Measurements from ENCODE around the gene SRD5A1. TPM values are rescaled to one million over a fixed set of nuclear protein-coding genes. Genes with fewer than 3 reads are reported as not detected.

The SRD5A1 gene, protein sequence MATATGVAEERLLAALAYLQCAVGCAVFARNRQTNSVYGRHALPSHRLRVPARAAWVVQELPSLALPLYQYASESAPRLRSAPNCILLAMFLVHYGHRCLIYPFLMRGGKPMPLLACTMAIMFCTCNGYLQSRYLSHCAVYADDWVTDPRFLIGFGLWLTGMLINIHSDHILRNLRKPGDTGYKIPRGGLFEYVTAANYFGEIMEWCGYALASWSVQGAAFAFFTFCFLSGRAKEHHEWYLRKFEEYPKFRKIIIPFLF
- 10 to 100 TPM in 5 of 8 experiments, 1 to 10 TPM in 3; 6.4 to 28.6 (median 15.0) TPM for total RNA-seq

DNA sequence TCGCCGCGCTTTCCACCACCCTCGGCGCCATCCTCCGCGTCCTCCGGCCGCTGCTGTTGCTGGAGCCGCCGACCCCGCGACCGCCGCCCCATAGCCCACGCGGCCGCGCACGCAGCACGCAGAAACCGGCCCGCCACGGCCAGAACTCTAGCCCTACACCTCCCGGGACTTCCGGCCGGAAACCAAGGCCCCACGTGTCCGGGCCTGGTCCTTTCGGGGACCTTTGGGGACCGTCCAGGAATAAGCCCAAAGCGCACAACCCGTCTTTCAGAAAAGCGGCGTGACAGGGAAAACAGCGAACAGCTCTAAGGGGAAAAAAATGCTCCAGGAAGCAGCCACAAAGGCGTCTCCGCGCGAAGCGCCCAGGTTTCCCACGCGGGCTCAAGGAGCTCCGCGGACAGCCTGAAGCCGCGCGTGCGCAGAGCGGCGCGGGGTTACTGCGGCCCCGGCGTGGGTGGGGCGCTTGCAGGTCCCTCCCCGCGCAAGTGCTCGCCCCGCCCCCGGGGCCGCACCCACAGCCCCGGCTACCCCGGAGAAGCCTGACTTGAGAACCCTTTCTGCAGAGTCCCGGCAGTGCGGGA lies at the start of gene SRD5A1, which contains the start of gene NSUN2:
SRD5A1 (plus strand) TSS at position 553 of the 581 bp plus-strand sequence. CDS start 137 bp downstream, outside the sequence.
NSUN2 (minus strand) TSS at position 157 of the 581 bp plus-strand sequence; CDS start at position 92, 65 bp downstream.
- 0 to 2% (median 0%) methylated on average over 2 to 21 of the region's 66 CpGs; no CpG with 5 or more reads in 6 of the 10 experiments for WGBS, 10 experiments
- peak within 1 kb of the TSS; percentile 99 to 100 for H3K27ac ChIP-seq
- H3K4me1 ChIP-seq (replicated peaks in 1 of 2), result peaks cover 6 to 14% of the 10 kb centered on the region in 2 donors
- peak within 1 kb of the TSS; percentile 50 to 86 (median 70) for H3K4me3 ChIP-seq
- ATAC-seq (replicated peaks in 6 of 8), result peak; percentile 82 to 90 (median 89)
- in situ Hi-C loops (cut with MboI; ENCODE audit: low pct_unique_long_range_greater_than_20kb in 2 of 9, low sequenced_read_pairs in 9 of 9, unreplicated experiment in 9 of 9), result loop anchor here in 3 of 9 experiments (10.0 to 25.0 kb wide), 2 partner anchors 104 to 112 kb away; no protein-coding TSS in a partner anchor

DNA sequence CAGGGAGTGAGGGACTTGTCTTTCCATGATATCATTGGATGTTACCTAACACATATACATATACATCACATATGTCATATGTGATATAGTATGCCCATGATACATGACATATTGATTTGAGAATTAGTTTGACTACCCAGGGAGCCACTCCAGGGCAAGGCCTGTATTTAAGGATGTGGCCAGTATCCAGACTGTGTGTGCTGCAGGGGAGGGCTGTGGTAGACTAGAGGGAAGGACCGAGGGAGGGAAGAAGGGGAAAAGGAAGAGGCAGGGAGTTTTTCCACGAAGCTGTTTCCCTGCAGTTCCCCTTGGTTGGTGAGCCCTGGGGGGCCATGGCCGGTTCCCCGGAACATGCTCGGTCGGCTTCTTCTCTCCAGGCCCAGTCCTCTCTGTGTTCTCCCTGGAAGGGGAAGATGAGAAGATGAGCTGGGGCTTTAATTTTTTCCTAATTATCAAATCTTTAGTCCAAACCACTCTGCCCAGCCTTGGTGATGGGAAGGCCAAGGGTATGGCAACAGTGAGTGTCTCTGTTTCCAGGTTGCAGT lies 49.1 kb upstream of the SRD5A1 start:
- H3K4me1 ChIP-seq (replicated peaks in 1 of 2), result peaks cover 11 to 22% of the 10 kb centered on the region in 2 donors
- H3K27ac ChIP-seq, result no peak overlapping the region
- in situ Hi-C loops (cut with MboI; ENCODE audit: low pct_unique_long_range_greater_than_20kb in 2 of 9, low sequenced_read_pairs in 9 of 9, unreplicated experiment in 9 of 9), result loop anchor here in 2 of 9 experiments (25.0 kb wide), 1 partner anchor 1097 kb away; no protein-coding TSS in a partner anchor
- no peak overlapping the region for H3K4me3 ChIP-seq
- 10 to 100% (median 85%) methylated on average over 1 to 4 of the region's 6 CpGs; no CpG with 5 or more reads in 5 of the 10 experiments for WGBS, 10 experiments
- ATAC-seq (replicated peaks in 6 of 8), result no peak

DNA sequence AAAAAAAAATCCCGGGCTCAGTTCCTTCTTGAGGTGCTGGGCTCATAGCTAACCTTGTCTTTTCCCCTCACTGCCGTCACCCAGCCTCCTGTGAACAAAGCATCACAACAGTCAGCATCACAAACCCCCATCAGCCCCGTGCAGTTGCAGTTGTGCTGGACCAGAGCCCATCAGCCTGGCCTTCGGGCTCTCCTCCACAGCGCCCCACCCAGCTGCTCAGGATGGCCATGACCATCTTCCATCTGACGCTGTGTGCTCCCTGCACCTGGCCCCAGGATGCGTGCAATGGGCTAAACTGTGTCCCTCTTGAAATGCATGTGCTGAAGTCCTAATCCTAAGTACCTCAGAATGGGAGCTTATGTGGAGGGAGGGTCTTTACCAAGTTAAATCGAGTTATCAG lies 48.5 kb upstream of the SRD5A1 start:
- ATAC-seq (replicated peaks in 6 of 8), result no peak
- Histone ChIP-seq H3K4me1 (replicated peaks in 1 of 2) (peaks cover 11 to 22% of the 10 kb centered on the region in 2 donors), H3K27ac (no peak overlapping the region), H3K4me3 (no peak overlapping the region)
- in situ Hi-C loops (cut with MboI; ENCODE audit: low pct_unique_long_range_greater_than_20kb in 2 of 9, low sequenced_read_pairs in 9 of 9, unreplicated experiment in 9 of 9), result loop anchor here in 2 of 9 experiments (25.0 kb wide), 1 partner anchor 1097 kb away; no protein-coding TSS in a partner anchor
- 45 to 100% (median 100%) methylated on average over 1 to 3 of the region's 8 CpGs; no CpG with 5 or more reads in 4 of the 10 experiments for WGBS, 10 experiments

DNA sequence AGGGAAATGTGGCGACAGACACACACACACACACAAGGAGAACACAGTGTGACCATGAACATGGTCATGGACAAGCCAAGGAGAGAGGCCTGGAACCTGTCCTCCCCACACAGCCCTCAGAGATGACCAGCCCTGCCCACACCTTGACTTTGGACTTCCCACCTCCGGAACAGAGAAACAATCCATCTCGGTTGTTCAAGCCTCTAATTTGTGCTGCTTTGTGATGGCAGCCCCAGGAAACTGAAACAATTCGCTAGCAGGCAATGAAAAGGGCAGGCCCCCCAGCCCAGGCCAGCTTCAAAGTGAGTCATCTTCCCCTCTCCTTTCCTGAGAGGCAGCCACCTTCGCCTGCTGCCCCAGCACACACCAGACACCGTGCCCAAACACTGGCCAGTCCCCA lies 48.1 kb upstream of the SRD5A1 start:
- no peak overlapping the region for H3K4me3 ChIP-seq
- 0 to 88% (median 54%) methylated on average over 1 to 5 of the region's 6 CpGs; no CpG with 5 or more reads in 5 of the 10 experiments for WGBS, 10 experiments
- in situ Hi-C loops (cut with MboI; ENCODE audit: low pct_unique_long_range_greater_than_20kb in 2 of 9, low sequenced_read_pairs in 9 of 9, unreplicated experiment in 9 of 9), result loop anchor here in 2 of 9 experiments (25.0 kb wide), 1 partner anchor 1098 kb away; no protein-coding TSS in a partner anchor
- peaks cover 11 to 22% of the 10 kb centered on the region in 2 donors for H3K4me1 ChIP-seq (replicated peaks in 1 of 2)
- H3K27ac ChIP-seq, result no peak overlapping the region
- no peak for ATAC-seq (replicated peaks in 6 of 8)

DNA sequence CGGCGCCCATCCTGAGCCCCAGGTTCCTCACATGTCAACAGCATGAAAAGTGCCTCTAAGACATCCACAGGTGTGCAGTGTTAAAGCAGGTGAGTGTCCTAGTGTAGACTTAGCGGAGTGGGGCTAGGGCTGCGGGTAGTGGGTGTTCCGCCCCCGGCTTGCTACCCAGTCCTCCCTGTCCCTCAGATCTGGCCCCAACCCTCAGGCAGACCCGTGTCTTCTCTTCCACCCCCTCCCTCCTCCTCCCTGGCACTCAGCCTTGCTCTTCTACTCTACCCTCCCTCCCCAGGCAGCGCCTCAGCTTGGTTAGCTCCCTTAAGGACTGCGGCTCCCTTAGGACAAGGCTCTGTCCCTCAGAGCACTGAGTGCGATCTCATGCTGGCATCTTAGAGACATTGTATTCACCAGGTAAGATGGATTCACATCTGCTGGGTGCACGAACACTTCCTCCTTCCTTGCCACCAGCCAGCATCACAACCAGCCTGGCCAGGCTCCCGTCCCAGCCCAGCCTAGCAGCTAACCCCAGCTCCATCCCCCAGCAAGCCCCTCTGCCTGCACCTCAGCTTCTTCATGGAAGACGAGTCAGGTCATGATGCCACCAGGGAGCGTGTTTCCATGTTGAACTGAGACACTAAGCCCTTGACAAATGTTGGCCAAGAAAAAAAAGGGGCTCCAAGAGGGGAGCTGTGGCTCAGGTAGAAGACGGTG lies 47.1 kb upstream of the SRD5A1 start:
- Histone ChIP-seq H3K4me3 (no peak overlapping the region), H3K27ac (no peak overlapping the region), H3K4me1 (replicated peaks in 1 of 2) (peaks cover 11 to 22% of the 10 kb centered on the region in 2 donors)
- no peak for ATAC-seq (replicated peaks in 6 of 8)
- in situ Hi-C loops (cut with MboI; ENCODE audit: low pct_unique_long_range_greater_than_20kb in 2 of 9, low sequenced_read_pairs in 9 of 9, unreplicated experiment in 9 of 9), result loop anchor here in 2 of 9 experiments (25.0 kb wide), 1 partner anchor 1099 kb away; no protein-coding TSS in a partner anchor
- WGBS, 10 experiments, result 33 to 100% (median 79%) methylated on average over 1 to 3 of the region's 15 CpGs; no CpG with 5 or more reads in 4 of the 10 experiments

DNA sequence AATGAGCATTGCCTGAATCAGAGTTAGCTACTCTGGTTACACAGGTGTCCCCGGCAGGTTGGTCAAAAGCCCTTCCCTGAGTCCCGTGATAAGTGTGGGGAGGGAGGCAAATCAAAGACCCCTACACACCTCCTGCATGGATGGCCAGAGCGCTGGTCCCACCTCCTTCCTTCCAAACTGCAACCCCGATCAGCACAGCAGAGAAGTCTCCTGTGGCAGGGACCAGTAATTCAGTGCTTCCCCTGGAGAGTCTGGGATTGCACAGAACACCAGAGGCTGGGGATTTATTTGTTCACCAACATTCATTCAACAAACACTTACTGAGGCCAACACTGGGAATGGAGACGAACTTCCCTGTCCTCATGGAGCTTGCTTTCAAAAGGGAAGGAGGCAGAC lies 46.6 kb upstream of the SRD5A1 start:
- WGBS, 10 experiments, result 21 to 90% (median 79%) methylated on average over 2 to 4 of the region's 5 CpGs; no CpG with 5 or more reads in 4 of the 10 experiments
- no peak overlapping the region for H3K4me3 ChIP-seq
- in situ Hi-C loops (cut with MboI; ENCODE audit: low pct_unique_long_range_greater_than_20kb in 2 of 9, low sequenced_read_pairs in 9 of 9, unreplicated experiment in 9 of 9), result loop anchor here in 2 of 9 experiments (25.0 kb wide), 1 partner anchor 1099 kb away; no protein-coding TSS in a partner anchor
- H3K4me1 ChIP-seq (replicated peaks in 1 of 2), result peaks cover 11 to 22% of the 10 kb centered on the region in 2 donors
- no peak for ATAC-seq (replicated peaks in 6 of 8)
- H3K27ac ChIP-seq, result no peak overlapping the region

DNA sequence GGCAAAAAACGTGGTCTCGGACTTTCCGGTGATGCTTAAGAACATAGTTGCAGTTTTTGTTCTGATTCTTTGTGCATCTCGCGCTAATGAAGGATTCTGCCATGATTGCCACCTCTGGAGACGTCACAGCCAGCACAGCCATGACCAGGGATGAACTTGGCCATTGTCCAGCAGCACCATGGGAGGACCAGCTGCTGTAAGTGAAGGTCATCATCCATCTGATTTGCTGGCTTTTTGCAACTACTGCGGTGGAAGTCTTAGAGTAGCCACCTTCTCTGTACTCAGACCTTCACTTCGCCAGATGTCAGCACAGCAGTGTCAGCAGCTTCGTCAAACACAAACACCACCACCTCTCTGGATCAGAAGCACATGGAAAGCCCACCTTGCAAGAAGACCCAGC lies 46.1 kb upstream of the SRD5A1 start:
- no peak overlapping the region for H3K4me3 ChIP-seq
- whole genome bisulfite sequencing, 10 experiments, result 80 to 90% (median 82%) methylated on average over 1 to 7 of the region's 9 CpGs; no CpG with 5 or more reads in 4 of the 10 experiments
- no peak for ATAC-seq (replicated peaks in 6 of 8)
- in situ Hi-C loops (cut with MboI; ENCODE audit: low pct_unique_long_range_greater_than_20kb in 2 of 9, low sequenced_read_pairs in 9 of 9, unreplicated experiment in 9 of 9), result loop anchor here in 2 of 9 experiments (25.0 kb wide), 1 partner anchor 1100 kb away; no protein-coding TSS in a partner anchor
- peaks cover 11 to 17% of the 10 kb centered on the region in 2 donors for H3K4me1 ChIP-seq (replicated peaks in 1 of 2)
- H3K27ac ChIP-seq, result no peak overlapping the region

DNA sequence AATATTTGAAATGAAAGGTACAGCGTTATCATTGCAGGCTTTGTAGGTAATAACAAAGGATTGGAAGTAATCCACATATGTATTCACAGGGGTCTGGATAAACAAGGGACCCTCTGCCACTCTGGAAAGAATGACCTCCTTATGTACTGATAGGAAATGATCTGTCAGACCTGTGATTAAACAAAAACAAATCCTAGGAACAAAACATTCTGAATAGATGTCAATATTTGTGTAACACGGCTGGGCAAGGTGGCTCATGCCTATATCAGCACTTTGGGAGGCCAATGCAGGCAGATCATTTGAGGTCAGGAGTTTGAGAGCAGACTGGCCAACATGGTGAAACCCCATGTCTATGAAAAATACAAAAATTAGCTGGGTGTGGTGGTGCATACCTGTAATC lies 42.7 kb upstream of the SRD5A1 start:
- 50 to 100% (median 80%) methylated on average over 1 to 2 of the region's 2 CpGs; no CpG with 5 or more reads in 2 of the 10 experiments for WGBS, 10 experiments
- Histone ChIP-seq H3K27ac (no peak overlapping the region), H3K4me3 (no peak overlapping the region), H3K4me1 (replicated peaks in 1 of 2) (peaks cover 0 to 6% of the 10 kb centered on the region in 2 donors)
- in situ Hi-C loops (cut with MboI; ENCODE audit: low pct_unique_long_range_greater_than_20kb in 2 of 9, low sequenced_read_pairs in 9 of 9, unreplicated experiment in 9 of 9), result loop anchor here in 2 of 9 experiments (25.0 kb wide), 1 partner anchor 1103 kb away; no protein-coding TSS in a partner anchor
- ATAC-seq (replicated peaks in 6 of 8), result no peak

DNA sequence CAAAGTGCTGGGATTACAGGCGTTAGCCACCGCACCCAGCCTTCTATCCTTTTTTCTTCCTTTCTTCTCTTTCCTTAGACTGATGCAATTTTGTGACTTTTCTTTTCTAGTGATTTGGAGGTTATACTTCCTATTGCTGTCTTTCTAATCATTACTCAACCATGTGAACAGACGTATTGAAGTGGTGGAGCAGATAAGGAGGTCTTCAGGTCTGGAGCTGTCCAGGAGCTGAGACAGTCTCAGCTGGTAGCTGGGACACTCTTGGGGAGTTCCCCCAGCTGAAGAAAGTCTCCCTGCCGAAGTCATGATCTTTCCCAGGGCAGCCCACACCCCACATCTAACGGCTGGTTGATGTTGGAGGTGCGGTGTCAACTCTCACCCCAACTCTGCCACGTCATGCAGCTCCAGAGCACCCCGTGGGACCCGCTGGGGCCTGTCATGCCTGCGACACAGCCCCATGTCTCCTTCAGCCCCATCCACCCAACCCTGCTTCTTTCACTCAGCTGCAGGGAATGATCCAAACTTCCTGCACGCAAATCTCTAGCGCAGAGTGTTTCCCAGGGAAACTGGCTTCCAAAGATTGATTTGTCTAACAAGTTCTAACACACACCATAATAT lies 41.5 kb upstream of the SRD5A1 start:
- WGBS, 10 experiments, result 82 to 100% (median 91%) methylated on average over 1 to 3 of the region's 12 CpGs; no CpG with 5 or more reads in 4 of the 10 experiments
- peaks cover 0 to 6% of the 10 kb centered on the region in 2 donors for H3K4me1 ChIP-seq (replicated peaks in 1 of 2)
- no peak overlapping the region for H3K4me3 ChIP-seq
- ATAC-seq (replicated peaks in 6 of 8), result no peak
- in situ Hi-C loops (cut with MboI; ENCODE audit: low pct_unique_long_range_greater_than_20kb in 2 of 9, low sequenced_read_pairs in 9 of 9, unreplicated experiment in 9 of 9), result loop anchor here in 2 of 9 experiments (25.0 kb wide), 1 partner anchor 1104 kb away; no protein-coding TSS in a partner anchor
- H3K27ac ChIP-seq, result no peak overlapping the region

DNA sequence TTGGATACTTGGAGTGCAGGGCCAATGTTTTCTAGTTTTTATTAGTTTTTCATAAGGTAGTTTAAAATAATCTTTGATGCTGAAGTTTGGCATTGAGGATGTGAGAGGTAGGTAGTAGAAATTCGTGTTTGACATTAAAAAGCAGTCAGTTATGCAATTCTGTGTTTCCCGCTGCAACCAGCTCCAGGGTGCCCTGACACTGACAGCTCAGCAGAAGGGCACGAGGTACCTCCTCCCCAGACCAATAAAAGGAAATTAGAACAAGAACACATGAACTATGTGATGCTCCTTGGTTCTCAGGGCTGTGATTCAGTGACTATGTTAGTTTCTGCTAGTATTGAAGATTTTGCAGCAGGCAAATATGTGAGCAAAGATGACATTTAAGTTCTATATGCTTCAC lies 40.6 kb upstream of the SRD5A1 start:
- no peak overlapping the region for H3K27ac ChIP-seq
- in situ Hi-C loops (cut with MboI; ENCODE audit: low pct_unique_long_range_greater_than_20kb in 2 of 9, low sequenced_read_pairs in 9 of 9, unreplicated experiment in 9 of 9), result loop anchor here in 2 of 9 experiments (25.0 kb wide), 1 partner anchor 1105 kb away; no protein-coding TSS in a partner anchor
- 0 to 46% (median 23%) methylated on average over 1 to 3 of the region's 3 CpGs; no CpG with 5 or more reads in 4 of the 10 experiments for WGBS, 10 experiments
- H3K4me1 ChIP-seq (replicated peaks in 1 of 2), result peaks cover 0 to 6% of the 10 kb centered on the region in 2 donors
- ATAC-seq (replicated peaks in 6 of 8), result no peak
- H3K4me3 ChIP-seq, result no peak overlapping the region

DNA sequence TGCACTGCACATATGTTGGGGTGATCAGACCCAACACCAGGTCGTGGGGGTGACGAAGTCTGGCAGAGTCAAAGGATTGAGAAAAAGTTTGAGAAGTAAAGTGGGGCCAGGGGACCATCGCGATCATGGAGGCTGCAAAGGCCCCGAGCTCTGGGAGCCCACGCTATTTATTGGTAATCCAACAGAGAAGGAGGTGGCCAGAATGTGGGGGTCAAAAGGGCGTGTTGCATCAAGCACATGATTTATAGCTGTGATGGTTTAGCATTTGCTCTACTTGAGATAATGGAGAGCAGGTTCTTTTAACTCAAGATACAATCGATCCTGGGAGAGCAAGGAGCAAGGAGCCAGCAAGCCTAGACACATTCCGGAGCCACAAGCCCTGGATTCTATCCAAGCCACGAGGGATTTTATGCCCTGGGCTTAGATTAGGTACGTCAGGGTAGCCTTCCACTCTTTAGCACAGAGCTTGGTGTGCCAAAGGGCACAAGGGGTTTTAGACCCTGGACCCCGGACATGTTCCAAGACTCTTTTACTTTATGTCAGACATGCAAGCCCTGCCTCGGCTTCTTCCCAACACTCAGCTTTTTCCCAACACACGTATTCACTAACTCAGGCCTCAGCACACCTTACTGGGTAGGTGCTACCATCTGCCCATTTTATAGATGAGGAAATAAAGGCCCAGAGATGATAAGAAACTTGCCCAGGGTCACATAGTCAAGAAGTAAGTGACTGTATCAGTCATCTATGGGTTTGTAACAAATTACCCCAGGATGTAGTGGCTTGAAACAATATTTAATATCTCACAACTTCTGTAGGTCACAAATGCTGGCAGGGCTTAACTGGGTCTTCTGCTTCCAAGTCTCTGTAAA lies 39.9 kb upstream of the SRD5A1 start:
- in situ Hi-C loops (cut with MboI; ENCODE audit: low pct_unique_long_range_greater_than_20kb in 2 of 9, low sequenced_read_pairs in 9 of 9, unreplicated experiment in 9 of 9), result loop anchor here in 2 of 9 experiments (25.0 kb wide), 1 partner anchor 1106 kb away; no protein-coding TSS in a partner anchor

More for the DNA sequence above, 39.9 kb upstream of the SRD5A1 start:
- Histone ChIP-seq H3K4me3 (no peak overlapping the region), H3K4me1 (replicated peaks in 1 of 2) (peaks cover 0 to 6% of the 10 kb centered on the region in 2 donors), H3K27ac (no peak overlapping the region)
- no peak for ATAC-seq (replicated peaks in 6 of 8)
- WGBS, 10 experiments, result 33 to 100% (median 83%) methylated on average over 1 to 13 of the region's 14 CpGs; no CpG with 5 or more reads in 1 of the 10 experiments
